ENCODE results near the gene IL23A.
A peak's percentile ranks its signal among the peaks of the same experiment; 100 is the strongest.
"Not testable (repeated sequence)": the region's sequence is repeated elsewhere in the genome, so short reads cannot be mapped to it uniquely, and the experiment has no call there.

IL23A gene
- 60.7 to 82.3 reads per million in 2 donors for total RNA-seq

- peak; percentile 39 to 85 (median 80) for DNase-seq
These were observed at the start of gene IL23A for GRCh38 chr12:56338308-56339157. Gene IL23A, plus strand, starts transcription at chr12:56338884. Its CDS starts 161 bp downstream, at chr12:56339045.

- DNase-seq = no peak
These were observed 44.9 kb upstream of the IL23A start for GRCh38 chr12:56293795-56294194.

- no peak for DNase-seq
These were observed 42.4 kb upstream of the IL23A start for GRCh38 chr12:56296295-56296694.

GRCh38 chr12:56297400-56297799 lies 41.3 kb upstream of the IL23A start:
- no peak for DNase-seq

GRCh38 chr12:56298828-56299227 lies 39.9 kb upstream of the IL23A start:
- DNase-seq = peak in 1 of 5 experiments; percentile 27

- DNase-seq = peak in 2 of 5 experiments; percentile 13 to 81
These were observed 39.3 kb upstream of the IL23A start for GRCh38 chr12:56299308-56299852.

GRCh38 chr12:56299853-56300643 lies 38.6 kb upstream of the IL23A start, which contains the start of gene CS:
Gene CS, minus strand, starts transcription at chr12:56300330. Its CDS starts 129 bp downstream, at chr12:56300201.
- DNase-seq = peak; percentile 98 to 99 (median 99)

- DNase-seq = no peak
These were observed 37.8 kb upstream of the IL23A start for GRCh38 chr12:56300644-56301464.

- DNase-seq = no peak
These were observed 34.4 kb upstream of the IL23A start for GRCh38 chr12:56304276-56304675.

- no peak for DNase-seq
These were observed 33.7 kb upstream of the IL23A start for GRCh38 chr12:56304872-56305590.

GRCh38 chr12:56307221-56307965 lies 31.3 kb upstream of the IL23A start:
- no peak for DNase-seq

GRCh38 chr12:56308714-56309113 lies 30.0 kb upstream of the IL23A start:
- DNase-seq = no peak

- no peak for DNase-seq
These were observed 27.7 kb upstream of the IL23A start for GRCh38 chr12:56311003-56311402.

- peak in 1 of 5 experiments; percentile 34 for DNase-seq
These were observed 23.4 kb upstream of the IL23A start for GRCh38 chr12:56315249-56315621.

- peak; percentile 78 to 97 (median 91) for DNase-seq
These were observed 22.8 kb upstream of the IL23A start, which contains the start of gene CNPY2 for GRCh38 chr12:56315622-56316473. Gene CNPY2, minus strand, starts transcription at chr12:56315988. Its CDS starts 771 bp downstream, at chr12:56315217.

GRCh38 chr12:56317675-56318074 lies 21.0 kb upstream of the IL23A start:
- no peak for DNase-seq

GRCh38 chr12:56321027-56321426 lies 17.7 kb upstream of the IL23A start:
- no peak for DNase-seq

- DNase-seq = not testable (repeated sequence)
These were observed 17.1 kb upstream of the IL23A start for GRCh38 chr12:56321610-56322009.

GRCh38 chr12:56324206-56324605 lies 14.5 kb upstream of the IL23A start:
- DNase-seq = no peak

- DNase-seq = no peak
These were observed 12.6 kb upstream of the IL23A start for GRCh38 chr12:56326126-56326525.

All from T-helper 2 cell (primary cell).